HepG2 (cell line): ENCODE data around the gene TMEM129. TPM values are rescaled to one million over a fixed set of nuclear protein-coding genes. Genes with fewer than 3 reads are reported as not detected.

Experiments used
- ATF2 ChIP-seq: sonication (generic); formaldehyde crosslinking; IDR thresholded peaks from 2 replicates; pipeline ENCODE4 v1.4.0; 2020; ENCODE audit warnings: missing genetic modification reagents
- CAMTA2 ChIP-seq: sonication (generic); formaldehyde crosslinking; IDR thresholded peaks from 2 replicates; pipeline ENCODE4 v1.4.0; 2020; ENCODE audit warnings: mild to moderate bottlenecking, missing genetic modification reagents, borderline replicate concordance
- E2F2 ChIP-seq: sonication (generic); formaldehyde crosslinking; IDR thresholded peaks from 2 replicates; pipeline ENCODE4 v1.4.0; 2020; ENCODE audit warnings: missing genetic modification reagents, borderline replicate concordance
- MTF2 ChIP-seq: sonication (generic); formaldehyde crosslinking; IDR thresholded peaks from 2 replicates; pipeline ENCODE4 v1.5.0; 2020; ENCODE audit warnings: missing genetic modification reagents, borderline replicate concordance
- MYPOP ChIP-seq: sonication (generic); formaldehyde crosslinking; IDR thresholded peaks from 2 replicates; pipeline ENCODE4 v1.8.1; 2023; ENCODE audit warnings: mild to moderate bottlenecking, moderate library complexity, missing genetic modification reagents
- PHF21A ChIP-seq: sonication (generic); formaldehyde crosslinking; IDR thresholded peaks from 2 replicates; pipeline ENCODE4 v1.5.0; 2020; ENCODE audit warnings: mild to moderate bottlenecking, missing genetic modification reagents
- PRDM10 ChIP-seq: sonication (generic); formaldehyde crosslinking; IDR thresholded peaks from 2 replicates; pipeline ENCODE4 v1.4.0; 2020; ENCODE audit warnings: low read depth, missing genetic modification reagents
- ZHX2 ChIP-seq, 2 experiments: sonication (generic) in 1 of 2; formaldehyde crosslinking in 1 of 2; IDR thresholded peaks; 2 replicates each; pipeline versions ENCODE4 v1.6.1 to v1.9.0; 2014 to 2022; ENCODE audit warnings: antibody characterized with exemption in 1 of 2, borderline replicate concordance in 1 of 2, inconsistent platforms in 1 of 2, low read depth in 1 of 2, missing genetic modification reagents in 1 of 2
- ZNF24 ChIP-seq: fragments of 450-650 bp; IDR thresholded peaks from 2 replicates; pipeline ENCODE4 v1.6.1; 2017; ENCODE audit warnings: antibody characterized with exemption, mild to moderate bottlenecking
- ZNF335 ChIP-seq: sonication (generic); formaldehyde crosslinking; IDR thresholded peaks from 2 replicates; pipeline ENCODE4 v1.4.0; 2020; ENCODE audit warnings: missing genetic modification reagents
- ZNF550 ChIP-seq: sonication (generic); formaldehyde crosslinking; IDR thresholded peaks from 2 replicates; pipeline ENCODE4 v1.4.0; 2020; ENCODE audit warnings: mild to moderate bottlenecking, missing genetic modification reagents, borderline replicate concordance
- ZNF639 ChIP-seq: conservative IDR thresholded peaks from 2 replicates; pipeline ENCODE4 v1.6.1; 2018; ENCODE audit warnings: missing genetic modification reagents
- polyA plus RNA-seq, 8 experiments: library from polyadenylated mRNA; depleted of rRNA in 3 of 8; stranded (reverse) in 7 of 8; unstranded in 1 of 8; fragments of >200 nt; fragmentation: Illumina TruSeq in 4 of 8; extraction: Trizol in 4 of 8; gene quantifications; 2 replicates each; pipeline versions ENCODE4 v1.2.1 to v1.2.3, GENCODE V29; 2011 to 2016; ENCODE audit warnings: low read depth in 4 of 8, missing spikeins in 1 of 8, mixed read lengths in 1 of 8; ENCODE audit not compliant: insufficient read depth in 1 of 8
- total RNA-seq, 5 experiments: library from RNA; depleted of rRNA; stranded (reverse); fragments of >200 nt; fragmentation: Illumina TruSeq; extraction: Trizol; gene quantifications; 2 replicates each; pipeline ENCODE4 v1.2.3, GENCODE V29; 2016; ENCODE audit warnings: low read depth in 1 of 5

The TMEM129 gene
- total and polyA plus RNA-seq, 2 of the 13 experiments (the other 11 are each of a cell fraction or from before 2014, with no cell fraction given) = 19.0 to 25.8 TPM

- no peak for TF ChIP-seq ZHX2 (IDR thresholded peaks at IDR 0.05; ENCODE audit: low read depth)
- no peak for TF ChIP-seq ZHX2 (CRISPR knock-in tag; IDR thresholded peaks at IDR 0.05; ENCODE audit: borderline replicate concordance)
- no peak for TF ChIP-seq ZNF639 (CRISPR knock-in tag)
- TF ChIP-seq PRDM10 (CRISPR knock-in tag) = no peak
- no peak for TF ChIP-seq E2F2 (CRISPR knock-in tag)
- TF ChIP-seq ZNF24 = no peak
- TF ChIP-seq ATF2 (CRISPR knock-in tag) = no peak
- TF ChIP-seq MYPOP (CRISPR knock-in tag) = no peak
- 0 out of 2 replicates have a peak, but pooled peaks have one; percentile 24 for TF ChIP-seq CAMTA2 (CRISPR knock-in tag)
- no peak for TF ChIP-seq MTF2
- TF ChIP-seq PHF21A (CRISPR knock-in tag) = peak; percentile 42; the same call in 1 of the 2 replicates
- TF ChIP-seq ZNF550 (CRISPR knock-in tag) = no peak
- TF ChIP-seq ZNF335 (CRISPR knock-in tag) = no peak
Measured at GRCh38 chr4:1762264-1763010, 41.3 kb upstream of the TMEM129 start (continued).
